Activated naive CD4-positive, alpha-beta T cell treated with anti-CD3 and anti-CD28 coated beads, Interleukin-2, amount 10 ng/mL, durations not matched to agents 7 days and 5 days (primary cell): ENCODE measurements around the gene FGFBP1.
"Not testable (repeated sequence)": the region's sequence is repeated elsewhere in the genome, so short reads cannot be mapped to it uniquely, and the experiment has no call there.

ENCODE experiments used
- CTCF ChIA-PET: fragments of 350-600 bp; sonication (Branson Sonifier 250); formaldehyde crosslinking; loops from one replicate; lab custom pipeline; 2021; ENCODE audit warnings: antibody characterized with exemption; lab: Charles Lee
- DNase-seq: peaks from one replicate; pipeline ENCODE4 v3.0.0-alpha.2; 2020
- H3K27ac Mint-ChIP-seq: one replicate; pipeline ENCODE4 v1.8.0; 2021; ENCODE audit warnings: mild to moderate bottlenecking, moderate library complexity, mixed read lengths
- H3K27me3 Mint-ChIP-seq: one replicate; pipeline ENCODE4 v1.8.0; 2021; ENCODE audit warnings: mild to moderate bottlenecking, mixed read lengths
- H3K36me3 Mint-ChIP-seq: one replicate; pipeline ENCODE4 v1.8.0; 2021; ENCODE audit warnings: mixed read lengths
- H3K4me1 Mint-ChIP-seq: one replicate; pipeline ENCODE4 v1.8.0; 2021; ENCODE audit warnings: mixed read lengths
- H3K4me3 Mint-ChIP-seq: one replicate; pipeline ENCODE4 v1.8.0; 2021; ENCODE audit warnings: mild to moderate bottlenecking, moderate library complexity, mixed read lengths
- H3K9me3 Mint-ChIP-seq: one replicate; pipeline ENCODE4 v1.8.0; 2021; ENCODE audit warnings: mixed read lengths

Gene FGFBP1

DNA sequence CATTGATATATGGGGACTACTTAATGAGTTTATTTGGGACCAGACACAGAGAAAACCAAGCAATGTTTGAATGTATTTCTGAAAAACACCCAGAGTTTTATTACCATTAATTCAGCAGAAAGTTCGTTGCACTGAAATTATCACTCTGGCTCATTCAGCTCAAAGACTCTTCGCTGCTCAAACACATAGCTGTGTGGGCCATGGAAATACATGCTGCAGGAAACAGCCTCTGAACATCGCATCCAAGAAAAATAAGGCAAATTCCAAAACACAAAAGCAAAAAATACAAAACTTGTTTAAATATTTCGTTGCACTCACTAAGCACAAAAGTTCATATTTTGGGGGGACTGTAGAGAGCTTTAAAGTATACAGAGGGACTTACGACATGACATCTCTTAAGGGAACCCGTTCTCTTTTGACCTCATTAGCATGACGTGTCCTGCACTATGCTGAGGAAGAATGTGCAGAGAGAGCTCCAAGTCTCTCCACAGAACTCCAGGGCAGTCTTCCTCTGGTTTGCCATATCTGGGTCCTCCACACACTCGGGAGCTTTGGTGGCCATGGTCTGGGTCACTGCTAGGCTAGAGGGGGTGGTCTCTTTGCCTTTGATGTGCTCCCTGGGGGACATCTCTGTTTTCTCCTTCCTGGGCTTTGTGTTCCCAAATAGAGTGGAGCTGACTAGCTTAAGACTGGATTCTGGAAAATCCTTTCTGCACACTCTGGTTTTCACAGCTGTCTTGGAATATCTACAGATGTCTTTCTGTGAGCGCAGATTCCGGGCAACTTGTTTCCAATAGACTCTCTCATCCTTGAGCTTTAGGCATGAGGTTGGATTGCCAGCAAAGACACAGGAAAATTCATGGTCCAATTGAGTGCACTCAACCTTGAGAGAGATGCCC lies 2.8 kb downstream of the FGFBP1 start:
- Mint-ChIP-seq H3K4me1 (peaks cover 4% of the 10 kb centered on the region), H3K9me3 (no peaks in the 10 kb centered on the region), H3K27ac (no peak overlapping the region), H3K4me3 (no peak overlapping the region), H3K27me3 (peaks cover 31% of the 10 kb centered on the region), H3K36me3 (no peaks in the 10 kb centered on the region)
- CTCF ChIA-PET, result interaction anchor here (1.5 kb wide), 1 partner anchor 53 kb away, joined by 3 read pairs; no protein-coding TSS in a partner anchor
- DNase-seq, result no peak

- CTCF ChIA-PET, result no interaction called here
- Mint-ChIP-seq H3K27me3 (peaks cover 33% of the 10 kb centered on the region), H3K36me3 (no peaks in the 10 kb centered on the region), H3K27ac (no peak overlapping the region), H3K4me3 (no peak overlapping the region), H3K4me1 (peaks cover 4% of the 10 kb centered on the region), H3K9me3 (no peaks in the 10 kb centered on the region)
- DNase-seq, result no peak
These were observed 4.3 kb downstream of the FGFBP1 start for GRCh38 chr4:15934259-15934658.

- no peak for DNase-seq
- H3K27ac Mint-ChIP-seq, result no peak overlapping the region
- no peaks in the 10 kb centered on the region for H3K9me3 Mint-ChIP-seq
- peaks cover 35% of the 10 kb centered on the region for H3K27me3 Mint-ChIP-seq
- no peaks in the 10 kb centered on the region for H3K36me3 Mint-ChIP-seq
- no peaks in the 10 kb centered on the region for H3K4me1 Mint-ChIP-seq
- no peak overlapping the region for H3K4me3 Mint-ChIP-seq
- CTCF ChIA-PET, result interaction anchor here (0.9 kb wide), 2 partner anchors 8 to 24 kb away, joined by 3 to 4 read pairs; no protein-coding TSS in a partner anchor
These were observed 6.9 kb downstream of the FGFBP1 start for GRCh38 chr4:15931451-15932210.

- no peaks in the 10 kb centered on the region for H3K9me3 Mint-ChIP-seq
- H3K36me3 Mint-ChIP-seq, result no peaks in the 10 kb centered on the region
- H3K4me3 Mint-ChIP-seq, result no peak overlapping the region
- CTCF ChIA-PET, result interaction anchor here (0.9 kb wide), 1 partner anchor 9 kb away, joined by 3 read pairs; no protein-coding TSS in a partner anchor
- no peak overlapping the region for H3K27ac Mint-ChIP-seq
- H3K4me1 Mint-ChIP-seq, result no peaks in the 10 kb centered on the region
- H3K27me3 Mint-ChIP-seq, result peaks cover 30% of the 10 kb centered on the region
- DNase-seq, result no peak
These were observed 8.2 kb downstream of the FGFBP1 start for GRCh38 chr4:15930314-15930713.

- Mint-ChIP-seq H3K27me3 (peaks cover 26% of the 10 kb centered on the region), H3K4me3 (no peak overlapping the region), H3K4me1 (no peaks in the 10 kb centered on the region), H3K36me3 (no peaks in the 10 kb centered on the region), H3K27ac (no peak overlapping the region), H3K9me3 (no peaks in the 10 kb centered on the region)
- DNase-seq, result no peak
- CTCF ChIA-PET, result no interaction called here
These were observed 9.0 kb downstream of the FGFBP1 start for GRCh38 chr4:15929540-15929939.

- CTCF ChIA-PET, result no interaction called here
- Mint-ChIP-seq H3K27me3 (peaks cover 26% of the 10 kb centered on the region), H3K36me3 (no peaks in the 10 kb centered on the region), H3K27ac (no peak overlapping the region), H3K4me3 (no peak overlapping the region), H3K9me3 (no peaks in the 10 kb centered on the region), H3K4me1 (no peaks in the 10 kb centered on the region)
- DNase-seq, result no peak
These were observed 9.7 kb downstream of the FGFBP1 start for GRCh38 chr4:15928883-15929282.

GRCh38 chr4:15926486-15926885 lies 12.1 kb downstream of the FGFBP1 start:
- DNase-seq, result no peak
- Mint-ChIP-seq H3K36me3 (no peaks in the 10 kb centered on the region), H3K9me3 (no peaks in the 10 kb centered on the region)

GRCh38 chr4:15925830-15926229 lies 12.7 kb downstream of the FGFBP1 start:
- H3K4me1 Mint-ChIP-seq, result no peaks in the 10 kb centered on the region
- H3K27ac Mint-ChIP-seq, result no peak overlapping the region
- H3K9me3 Mint-ChIP-seq, result no peaks in the 10 kb centered on the region
- CTCF ChIA-PET, result interaction anchor here (1.8 kb wide), 1 partner anchor 44 kb away, joined by 7 read pairs; no protein-coding TSS in a partner anchor
- DNase-seq, result no peak
- peaks cover 37% of the 10 kb centered on the region for H3K27me3 Mint-ChIP-seq
- no peak overlapping the region for H3K4me3 Mint-ChIP-seq
- no peaks in the 10 kb centered on the region for H3K36me3 Mint-ChIP-seq

More at GRCh38 chr4:15926486-15926885, 12.1 kb downstream of the FGFBP1 start:
- CTCF ChIA-PET, result interaction anchor here (1.8 kb wide), 1 partner anchor 44 kb away, joined by 7 read pairs; no protein-coding TSS in a partner anchor
- H3K4me3 Mint-ChIP-seq, result no peak overlapping the region
- no peaks in the 10 kb centered on the region for H3K4me1 Mint-ChIP-seq
- peaks cover 35% of the 10 kb centered on the region for H3K27me3 Mint-ChIP-seq
- no peak overlapping the region for H3K27ac Mint-ChIP-seq

GRCh38 chr4:15921592-15921932 lies 17.0 kb downstream of the FGFBP1 start:
- Mint-ChIP-seq H3K27ac (no peak overlapping the region), H3K9me3 (no peaks in the 10 kb centered on the region), H3K27me3 (peaks cover 32% of the 10 kb centered on the region), H3K4me3 (no peak overlapping the region), H3K4me1 (no peaks in the 10 kb centered on the region), H3K36me3 (no peaks in the 10 kb centered on the region)
- DNase-seq, result no peak
- CTCF ChIA-PET, result interaction anchor here (1.3 kb wide), 1 partner anchor 39 kb away, joined by 3 read pairs; no protein-coding TSS in a partner anchor

DNA sequence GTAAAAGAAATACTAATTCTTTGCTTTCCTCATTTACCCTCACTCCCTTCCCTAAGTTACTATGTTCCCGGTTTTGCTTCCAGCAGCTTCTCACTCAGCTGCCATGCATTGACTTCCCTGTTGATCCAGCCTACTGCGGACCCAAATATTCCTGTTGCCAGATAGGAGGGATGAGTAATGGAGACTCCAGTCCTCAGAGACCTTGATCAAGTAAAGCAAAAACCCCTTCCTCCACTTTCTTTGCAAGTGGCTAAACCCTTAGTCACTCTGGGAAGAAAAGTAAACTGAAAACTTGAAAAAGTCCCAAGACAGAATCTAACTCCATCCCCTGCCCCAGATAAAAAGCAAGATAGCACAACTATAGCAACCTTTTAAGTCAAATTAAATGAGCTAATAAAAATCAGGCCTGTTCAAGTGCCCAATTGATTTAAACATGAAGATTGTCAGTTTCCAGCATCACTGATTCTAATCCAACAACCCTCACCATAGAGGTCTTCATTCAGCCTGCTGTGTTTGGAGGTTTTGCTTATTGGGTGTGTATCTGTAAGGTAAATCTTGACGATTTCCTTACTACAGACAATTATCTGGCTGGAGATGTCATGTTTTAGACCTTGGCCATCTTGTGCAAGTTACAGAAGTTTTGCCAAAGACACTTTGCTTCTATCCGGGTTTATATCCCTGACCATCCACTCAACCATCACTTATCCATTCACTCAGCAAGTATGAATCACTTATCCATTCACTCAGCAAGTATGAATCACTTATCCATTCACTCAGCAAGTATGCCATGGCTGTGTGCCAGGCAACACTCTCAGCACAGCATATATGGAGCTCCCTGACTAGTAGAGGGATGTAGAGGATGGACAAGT lies 17.6 kb downstream of the FGFBP1 start:
- DNase-seq, result no peak
- peaks cover 1% of the 10 kb centered on the region for H3K9me3 Mint-ChIP-seq
- H3K27me3 Mint-ChIP-seq, result peaks cover 32% of the 10 kb centered on the region
- no peak overlapping the region for H3K4me3 Mint-ChIP-seq
- H3K4me1 Mint-ChIP-seq, result no peaks in the 10 kb centered on the region
- CTCF ChIA-PET, result interaction anchor here (1.3 kb wide), 1 partner anchor 38 kb away, joined by 3 read pairs; no protein-coding TSS in a partner anchor
- no peak overlapping the region for H3K27ac Mint-ChIP-seq
- H3K36me3 Mint-ChIP-seq, result no peaks in the 10 kb centered on the region

- no peak overlapping the region for H3K4me3 Mint-ChIP-seq
- peaks cover 4% of the 10 kb centered on the region for H3K9me3 Mint-ChIP-seq
- CTCF ChIA-PET, result no interaction called here
- no peak overlapping the region for H3K27ac Mint-ChIP-seq
- no peaks in the 10 kb centered on the region for H3K36me3 Mint-ChIP-seq
- no peaks in the 10 kb centered on the region for H3K4me1 Mint-ChIP-seq
- peaks cover 31% of the 10 kb centered on the region for H3K27me3 Mint-ChIP-seq
- no peak for DNase-seq
These were observed 19.9 kb downstream of the FGFBP1 start for GRCh38 chr4:15918484-15919129.

- Mint-ChIP-seq H3K27me3 (peaks cover 30% of the 10 kb centered on the region), H3K4me3 (no peak overlapping the region), H3K9me3 (peaks cover 4% of the 10 kb centered on the region), H3K27ac (no peak overlapping the region), H3K4me1 (no peaks in the 10 kb centered on the region), H3K36me3 (no peaks in the 10 kb centered on the region)
- CTCF ChIA-PET, result no interaction called here
- DNase-seq, result no peak
These were observed 21.2 kb downstream of the FGFBP1 start for GRCh38 chr4:15917297-15917696.

DNA sequence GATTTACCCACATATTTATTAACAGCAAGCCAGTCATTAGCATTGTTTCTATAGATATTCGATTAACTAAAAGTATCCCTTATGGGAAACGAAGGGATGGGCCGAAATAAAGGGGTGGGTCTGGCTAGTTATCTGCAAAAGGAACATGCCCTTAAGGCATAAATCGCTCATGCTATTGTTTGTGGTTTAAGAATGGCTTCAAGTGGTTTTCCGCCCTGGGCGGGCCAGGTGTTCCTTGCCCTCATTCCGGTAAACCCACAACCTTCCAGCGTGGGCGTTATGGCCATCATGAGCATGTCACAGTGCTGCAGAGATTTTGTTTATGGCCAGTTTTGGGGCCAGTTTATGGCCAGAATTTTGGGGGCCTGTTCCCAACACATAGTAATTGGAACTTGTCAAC lies 22.2 kb downstream of the FGFBP1 start:
- H3K9me3 Mint-ChIP-seq, H3K36me3 Mint-ChIP-seq, H3K27ac Mint-ChIP-seq, H3K4me3 Mint-ChIP-seq, DNase-seq, CTCF ChIA-PET, H3K4me1 Mint-ChIP-seq: not testable (repeated sequence)
- peaks cover 23% of the 10 kb centered on the region for H3K27me3 Mint-ChIP-seq
